SK-N-SH treated with all-trans-retinoic acid at 6 μM for 48 hours (cell line): ENCODE results near the gene LTBR.

Experiments
- POU6F1 ChIP-seq: fragments of 250-450 bp; sonication (Bioruptor Pico); IDR thresholded peaks from 2 replicates; pipeline ENCODE4 v1.8.0; 2021; ENCODE audit warnings: low read depth, mild to moderate bottlenecking, moderate library complexity, borderline replicate concordance
- PPARA ChIP-seq: fragments of 250-450 bp; sonication (Bioruptor Pico); IDR thresholded peaks from 2 replicates; pipeline ENCODE4 v1.5.0; 2020; ENCODE audit warnings: mild to moderate bottlenecking, borderline replicate concordance
- RARB ChIP-seq: fragments of 250-450 bp; sonication (Bioruptor Pico); IDR thresholded peaks from 2 replicates; pipeline ENCODE4 v1.8.0; 2021; ENCODE audit warnings: mild to moderate bottlenecking, moderate library complexity
- ZFP30 ChIP-seq: fragments of 450-650 bp; formaldehyde crosslinking; IDR thresholded peaks from 2 replicates; pipeline ENCODE4 v1.5.0; 2022; ENCODE audit warnings: mild to moderate bottlenecking, moderate library complexity

- TF ChIP-seq RARB (CRISPR knock-in tag) (no peak), POU6F1 (CRISPR knock-in tag) (no peak), PPARA (no peak), ZFP30 (CRISPR knock-in tag) (no peak)
Observed at GRCh38 chr12:6355491-6356373, 28.2 kb upstream of the LTBR start.
